A673 (cell line): ENCODE measurements around the gene SFMBT2. TPM values are rescaled to one million over a fixed set of nuclear protein-coding genes. Genes with fewer than 3 reads are reported as not detected.

ENCODE experiments used
- BruUV-seq: library from RNA; stranded (reverse); fragments of 400-500 nt; replicated peaks from 2 replicates; lab custom pipeline; 2021; lab: Mats Ljungman, UMichigan
- CTCF ChIA-PET: fragments of 300-600 bp; sonication (Branson Sonifier 250); formaldehyde crosslinking; loops from one replicate; lab custom pipeline; 2022; ENCODE audit warnings: antibody characterized with exemption; lab: Charles Lee
- POLR2A ChIA-PET: fragments of 300-600 bp; sonication (Branson Sonifier 250); formaldehyde crosslinking; loops from one replicate; lab custom pipeline; 2022; ENCODE audit warnings: antibody characterized with exemption; ENCODE audit not compliant: low non-redundant PET; lab: Charles Lee
- DNase-seq: peaks from one replicate; pipeline ENCODE4 v3.0.0-alpha.2; 2015; ENCODE audit warnings: low spot score
- H3K27ac ChIP-seq: fragments of 200-600 bp; sonication (generic); 2 replicates; pipeline ENCODE4 v1.5.1; 2016; ENCODE audit warnings: mixed run types, low read depth, mild to moderate bottlenecking, mixed read lengths, antibody characterized with exemption, low read length; ENCODE audit not compliant: poor library complexity, severe bottlenecking
- H3K27me3 ChIP-seq: fragments of 200-600 bp; sonication (generic); replicated peaks from 2 replicates; pipeline ENCODE4 v1.6.1; 2017; ENCODE audit warnings: mixed run types, low read depth, mild to moderate bottlenecking, mixed read lengths, antibody characterized with exemption, low read length; ENCODE audit not compliant: insufficient read depth, poor library complexity
- H3K36me3 ChIP-seq: fragments of 200-600 bp; sonication (generic); 2 replicates; pipeline ENCODE4 v1.6.1; 2016; ENCODE audit warnings: mixed run types, mild to moderate bottlenecking, mixed read lengths, antibody characterized with exemption, low read length; ENCODE audit not compliant: insufficient read depth, poor library complexity, severe bottlenecking
- H3K4me1 ChIP-seq: fragments of 200-600 bp; sonication (generic); 2 replicates; pipeline ENCODE4 v1.6.1; 2017; ENCODE audit warnings: mixed run types, mild to moderate bottlenecking, mixed read lengths, antibody characterized with exemption, low read length; ENCODE audit not compliant: insufficient read depth, poor library complexity, severe bottlenecking
- H3K4me3 ChIP-seq: fragments of 200-600 bp; sonication (generic); 2 replicates; pipeline ENCODE4 v1.5.1; 2016; ENCODE audit warnings: low read depth, mixed run types, mild to moderate bottlenecking, mixed read lengths, low read length; ENCODE audit not compliant: poor library complexity, severe bottlenecking
- H3K9me3 ChIP-seq: fragments of 200-600 bp; sonication (generic); 2 replicates; pipeline ENCODE4 v1.6.1; 2016; ENCODE audit warnings: mixed run types, low read depth, mild to moderate bottlenecking, mixed read lengths, antibody characterized with exemption, low read length; ENCODE audit not compliant: poor library complexity, severe bottlenecking
- CTCF ChIP-seq: fragments of 300-800, 200-600 bp; sonication (generic); conservative IDR thresholded peaks from 2 replicates; pipeline ENCODE4 v1.5.1; 2017; ENCODE audit warnings: low read depth, mild to moderate bottlenecking, antibody characterized with exemption, low read length, moderate library complexity, mixed read lengths
- EZH2 ChIP-seq: fragments of 200-600 bp; sonication (generic); IDR thresholded peaks from 2 replicates; pipeline ENCODE4 v1.6.1; 2017; ENCODE audit warnings: borderline replicate concordance, low read depth, mild to moderate bottlenecking, mixed read lengths, antibody characterized with exemption, low read length; ENCODE audit not compliant: poor library complexity, severe bottlenecking
- intact Hi-C: fragments of 100-400 bp; cut with micrococcal nuclease; formaldehyde crosslinking; loops from one replicate; pipeline ENCODE4 v1.10.0; 2022; ENCODE audit not compliant: unreplicated experiment
- total RNA-seq: library from RNA; stranded (reverse); gene quantifications from 2 replicates; pipeline ENCODE4 v1.2.3, GENCODE V29; 2021

Gene SFMBT2
- total RNA-seq, 1 experiment from 2014 or later, result 8.2 TPM

- peaks cover 11% of the 10 kb centered on the region for H3K27me3 ChIP-seq
- ChIA-PET CTCF (no interaction called here), POLR2A (no interaction called here)
- no peak overlapping the region for H3K27ac ChIP-seq
- no TSS peak for BruUV-seq
- intact Hi-C loops, result no loop called here
- no peak overlapping the region for H3K4me3 ChIP-seq
- no peaks in the 10 kb centered on the region for H3K36me3 ChIP-seq
- H3K9me3 ChIP-seq, result no peaks in the 10 kb centered on the region
- H3K4me1 ChIP-seq, result no peaks in the 10 kb centered on the region
- TF ChIP-seq EZH2 (no peak), CTCF (no peak)
- DNase-seq, result no peak
Observed at GRCh38 chr10:7457478-7458316, 46.9 kb upstream of the SFMBT2 start.

GRCh38 chr10:7449063-7449695 is 38.3 kb upstream of the SFMBT2 start:
- Histone ChIP-seq H3K27ac (no peak overlapping the region), H3K4me1 (no peaks in the 10 kb centered on the region), H3K9me3 (peaks cover 10% of the 10 kb centered on the region), H3K4me3 (no peak overlapping the region), H3K36me3 (no peaks in the 10 kb centered on the region), H3K27me3 (peaks cover 7% of the 10 kb centered on the region)
- BruUV-seq, result no TSS peak
- no peak for DNase-seq
- no peak for TF ChIP-seq CTCF
- TF ChIP-seq EZH2, result no peak
- ChIA-PET POLR2A (no interaction called here), CTCF (no interaction called here)
- intact Hi-C loops, result no loop called here

- TF ChIP-seq CTCF (no peak), EZH2 (no peak)
- no peaks in the 10 kb centered on the region for H3K36me3 ChIP-seq
- intact Hi-C loops, result no loop called here
- no peak overlapping the region for H3K27ac ChIP-seq
- DNase-seq, result no peak
- ChIA-PET CTCF (no interaction called here), POLR2A (interaction anchor here (0.5 to 0.6 kb wide), 2 partner anchors 399 to 630 kb away, joined by 3 read pairs; no protein-coding TSS in a partner anchor)
- no peaks in the 10 kb centered on the region for H3K4me1 ChIP-seq
- no TSS peak for BruUV-seq
- peaks cover 26% of the 10 kb centered on the region for H3K27me3 ChIP-seq
- H3K9me3 ChIP-seq, result peaks cover 10% of the 10 kb centered on the region
- no peak overlapping the region for H3K4me3 ChIP-seq
Observed at GRCh38 chr10:7445474-7446185, 34.8 kb upstream of the SFMBT2 start.
